ENCODE results near the gene DIPK1C.

DIPK1C gene

GRCh38 chr18:74420481-74420880 lies 36.6 kb downstream of the DIPK1C start:
- DNase-seq (ENCODE audit: low read depth in 2 of 2), result no peak

- no peak for DNase-seq (ENCODE audit: low read depth in 2 of 2)
Observed at GRCh38 chr18:74419761-74420160, 37.3 kb downstream of the DIPK1C start.

GRCh38 chr18:74418023-74418422 lies 39.1 kb downstream of the DIPK1C start:
- no peak for DNase-seq (ENCODE audit: low read depth in 2 of 2)

GRCh38 chr18:74416124-74416523 lies 41.0 kb downstream of the DIPK1C start:
- no peak for DNase-seq (ENCODE audit: low read depth in 2 of 2)

- no peak for DNase-seq (ENCODE audit: low read depth in 2 of 2)
Observed at GRCh38 chr18:74414953-74415515, 42.1 kb downstream of the DIPK1C start.

- DNase-seq (ENCODE audit: low read depth in 2 of 2), result no peak
Observed at GRCh38 chr18:74413836-74414235, 43.3 kb downstream of the DIPK1C start.

GRCh38 chr18:74412116-74412880 lies 44.8 kb downstream of the DIPK1C start:
- DNase-seq (ENCODE audit: low read depth in 2 of 2), result no peak

- DNase-seq (ENCODE audit: low read depth in 2 of 2), result no peak
Observed at GRCh38 chr18:74411475-74411874, 45.6 kb downstream of the DIPK1C start.

- no peak for DNase-seq (ENCODE audit: low read depth in 2 of 2)
Observed at GRCh38 chr18:74410441-74410992, 46.6 kb downstream of the DIPK1C start.

GRCh38 chr18:74407888-74408287 lies 49.2 kb downstream of the DIPK1C start:
- no peak for DNase-seq (ENCODE audit: low read depth in 2 of 2)

GRCh38 chr18:74402806-74403433 lies 54.2 kb downstream of the DIPK1C start:
- no peak for DNase-seq (ENCODE audit: low read depth in 2 of 2)

GRCh38 chr18:74400813-74401212 lies 56.3 kb downstream of the DIPK1C start:
- DNase-seq (ENCODE audit: low read depth in 2 of 2), result no peak

GRCh38 chr18:74399091-74399887 lies 57.8 kb downstream of the DIPK1C start:
- no peak for DNase-seq (ENCODE audit: low read depth in 2 of 2)

- DNase-seq (ENCODE audit: low read depth in 2 of 2), result no peak
Observed at GRCh38 chr18:74397572-74397971, 59.5 kb downstream of the DIPK1C start.

- no peak for DNase-seq (ENCODE audit: low read depth in 2 of 2)
Observed at GRCh38 chr18:74396171-74397169, 60.6 kb downstream of the DIPK1C start.

GRCh38 chr18:74395648-74396154 lies 61.4 kb downstream of the DIPK1C start:
- DNase-seq (ENCODE audit: low read depth in 2 of 2), result no peak

- no peak for DNase-seq (ENCODE audit: low read depth in 2 of 2)
Observed at GRCh38 chr18:74395006-74395405, 62.1 kb downstream of the DIPK1C start.

- DNase-seq (ENCODE audit: low read depth in 2 of 2), result no peak
Observed at GRCh38 chr18:74392323-74392722, 64.8 kb downstream of the DIPK1C start.

- no peak for DNase-seq (ENCODE audit: low read depth in 2 of 2)
Observed at GRCh38 chr18:74390900-74391299, 66.2 kb downstream of the DIPK1C start.

- no peak for DNase-seq (ENCODE audit: low read depth in 2 of 2)
Observed at GRCh38 chr18:74389991-74390390, 67.1 kb downstream of the DIPK1C start.

Measured in activated CD4-positive, alpha-beta T cell treated with anti-CD3 and anti-CD28 coated beads for 24 hours (primary cell).